HG02981 (cell line): ENCODE data around the gene PTPRH.

Source experiments
- ATAC-seq: cut with Tn5 transposase; IDR thresholded peaks from one replicate; pipeline ENCODE4 v1.9.1; 2021; ENCODE audit warnings: mild to moderate bottlenecking, moderate library complexity; ENCODE audit not compliant: unreplicated experiment

Gene PTPRH

GRCh38 chr19:55134736-55135135, 74.6 kb downstream of the PTPRH start:
- no peak for ATAC-seq

GRCh38 chr19:55133639-55134444, 75.5 kb downstream of the PTPRH start:
- ATAC-seq, result no peak

- no peak for ATAC-seq
Measured at GRCh38 chr19:55132453-55133129, 76.7 kb downstream of the PTPRH start.

GRCh38 chr19:55131421-55131820, 77.9 kb downstream of the PTPRH start:
- ATAC-seq, result no peak
